ENCODE results near the gene CAMK2B.

CAMK2B gene

GRCh38 chr7:44284881-44285541, 40.4 kb downstream of the CAMK2B start:
- no peaks in the 10 kb centered on the region for H3K79me2 ChIP-seq (ENCODE audit: control insufficient read depth, low read length)
- H3K36me3 ChIP-seq (ENCODE audit: control insufficient read depth, low read length) = no peaks in the 10 kb centered on the region
- no peaks in the 10 kb centered on the region for H3K9me3 ChIP-seq (ENCODE audit: control insufficient read depth, insufficient read depth, low read length)
- H4K20me1 ChIP-seq (ENCODE audit: control insufficient read depth, insufficient read depth, low read depth, low read length) = 0 out of 2 replicates have a peak, but pooled peaks cover 5% of the 10 kb centered on the region
- no peak for TF ChIP-seq EZH2phosphoT487 (IDR thresholded peaks at IDR 0.05; ENCODE audit: borderline replicate concordance, low read length)
- TF ChIP-seq, protein P1, sequence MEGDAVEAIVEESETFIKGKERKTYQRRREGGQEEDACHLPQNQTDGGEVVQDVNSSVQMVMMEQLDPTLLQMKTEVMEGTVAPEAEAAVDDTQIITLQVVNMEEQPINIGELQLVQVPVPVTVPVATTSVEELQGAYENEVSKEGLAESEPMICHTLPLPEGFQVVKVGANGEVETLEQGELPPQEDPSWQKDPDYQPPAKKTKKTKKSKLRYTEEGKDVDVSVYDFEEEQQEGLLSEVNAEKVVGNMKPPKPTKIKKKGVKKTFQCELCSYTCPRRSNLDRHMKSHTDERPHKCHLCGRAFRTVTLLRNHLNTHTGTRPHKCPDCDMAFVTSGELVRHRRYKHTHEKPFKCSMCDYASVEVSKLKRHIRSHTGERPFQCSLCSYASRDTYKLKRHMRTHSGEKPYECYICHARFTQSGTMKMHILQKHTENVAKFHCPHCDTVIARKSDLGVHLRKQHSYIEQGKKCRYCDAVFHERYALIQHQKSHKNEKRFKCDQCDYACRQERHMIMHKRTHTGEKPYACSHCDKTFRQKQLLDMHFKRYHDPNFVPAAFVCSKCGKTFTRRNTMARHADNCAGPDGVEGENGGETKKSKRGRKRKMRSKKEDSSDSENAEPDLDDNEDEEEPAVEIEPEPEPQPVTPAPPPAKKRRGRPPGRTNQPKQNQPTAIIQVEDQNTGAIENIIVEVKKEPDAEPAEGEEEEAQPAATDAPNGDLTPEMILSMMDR (IDR thresholded peaks at IDR 0.05; ENCODE audit: low read depth, low read length, poor library complexity, severe bottlenecking) = no peak
- H3K27me3 ChIP-seq (ENCODE audit: control insufficient read depth, low read length) = no peaks in the 10 kb centered on the region
- no peak overlapping the region for H3K4me3 ChIP-seq (ENCODE audit: low read length)
- H3K9me2 ChIP-seq (replicated peaks; ENCODE audit: control insufficient read depth, low read length) = no peaks in the 10 kb centered on the region
- no peaks in the 10 kb centered on the region for H3K4me1 ChIP-seq (ENCODE audit: control insufficient read depth, low read length)
- no peak overlapping the region for H3K27ac ChIP-seq (ENCODE audit: low read depth, low read length)
- no peak overlapping the region for H3K4me2 ChIP-seq (ENCODE audit: low read length)
- H3F3A ChIP-seq (ENCODE audit: control insufficient read depth, insufficient read depth) = no peaks in the 10 kb centered on the region

DNA sequence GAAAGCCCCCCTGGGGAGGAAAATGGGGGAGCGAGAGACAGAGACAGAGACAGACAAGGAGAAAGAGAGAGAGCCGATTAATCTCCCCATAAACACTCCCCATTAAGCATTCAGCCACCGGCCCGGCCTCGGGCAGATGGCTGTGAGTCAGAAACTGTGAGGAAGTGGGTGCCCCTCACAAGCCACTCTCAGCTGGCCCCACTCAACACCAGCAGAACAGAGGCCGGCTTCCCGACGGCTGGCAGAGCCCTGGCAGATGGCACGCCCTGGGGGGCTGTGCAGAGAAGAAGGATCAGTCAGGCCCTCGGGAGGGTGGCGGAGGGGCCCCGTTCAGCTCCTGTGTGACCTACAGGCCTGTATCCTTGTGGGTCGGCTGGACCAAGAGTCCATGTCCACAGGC, 41.2 kb downstream of the CAMK2B start:
- Histone ChIP-seq H3K4me3 (ENCODE audit: low read length) (no peak overlapping the region), H3K9me2 (replicated peaks; ENCODE audit: control insufficient read depth, low read length) (no peaks in the 10 kb centered on the region), H3K4me1 (ENCODE audit: control insufficient read depth, low read length) (no peaks in the 10 kb centered on the region), H3K36me3 (ENCODE audit: control insufficient read depth, low read length) (no peaks in the 10 kb centered on the region), H3K79me2 (ENCODE audit: control insufficient read depth, low read length) (no peaks in the 10 kb centered on the region), H3K4me2 (ENCODE audit: low read length) (no peak overlapping the region), H3K27ac (ENCODE audit: low read depth, low read length) (no peak overlapping the region), H4K20me1 (ENCODE audit: control insufficient read depth, insufficient read depth, low read depth, low read length) (0 out of 2 replicates have a peak, but pooled peaks cover 5% of the 10 kb centered on the region), H3K27me3 (ENCODE audit: control insufficient read depth, low read length) (no peaks in the 10 kb centered on the region), H3F3A (ENCODE audit: control insufficient read depth, insufficient read depth) (no peaks in the 10 kb centered on the region), H3K9me3 (ENCODE audit: control insufficient read depth, insufficient read depth, low read length) (no peaks in the 10 kb centered on the region)
- TF ChIP-seq, protein P1 (IDR thresholded peaks at IDR 0.05; ENCODE audit: low read depth, low read length, poor library complexity, severe bottlenecking) = no peak
- no peak for TF ChIP-seq EZH2phosphoT487 (IDR thresholded peaks at IDR 0.05; ENCODE audit: borderline replicate concordance, low read length)

GRCh38 chr7:44283381-44284211, 41.8 kb downstream of the CAMK2B start:
- H3K27me3 ChIP-seq (ENCODE audit: control insufficient read depth, low read length) = no peaks in the 10 kb centered on the region
- H4K20me1 ChIP-seq (ENCODE audit: control insufficient read depth, insufficient read depth, low read depth, low read length) = 0 out of 2 replicates have a peak, but pooled peaks cover 5% of the 10 kb centered on the region
- H3K36me3 ChIP-seq (ENCODE audit: control insufficient read depth, low read length) = no peaks in the 10 kb centered on the region
- no peak overlapping the region for H3K4me2 ChIP-seq (ENCODE audit: low read length)
- no peaks in the 10 kb centered on the region for H3F3A ChIP-seq (ENCODE audit: control insufficient read depth, insufficient read depth)
- no peak overlapping the region for H3K27ac ChIP-seq (ENCODE audit: low read depth, low read length)
- H3K4me3 ChIP-seq (ENCODE audit: low read length) = no peak overlapping the region
- no peaks in the 10 kb centered on the region for H3K9me3 ChIP-seq (ENCODE audit: control insufficient read depth, insufficient read depth, low read length)
- TF ChIP-seq EZH2phosphoT487 (IDR thresholded peaks at IDR 0.05; ENCODE audit: borderline replicate concordance, low read length) = no peak
- TF ChIP-seq, protein P1 (IDR thresholded peaks at IDR 0.05; ENCODE audit: low read depth, low read length, poor library complexity, severe bottlenecking) = no peak
- no peaks in the 10 kb centered on the region for H3K4me1 ChIP-seq (ENCODE audit: control insufficient read depth, low read length)
- no peaks in the 10 kb centered on the region for H3K9me2 ChIP-seq (replicated peaks; ENCODE audit: control insufficient read depth, low read length)
- H3K79me2 ChIP-seq (ENCODE audit: control insufficient read depth, low read length) = no peaks in the 10 kb centered on the region
